K562 (cell line): ENCODE results near the gene LAMP1. TPM values are rescaled to one million over a fixed set of nuclear protein-coding genes. Genes with fewer than 3 reads are reported as not detected.
"Not testable (repeated sequence)": the region's sequence is repeated elsewhere in the genome, so short reads cannot be mapped to it uniquely, and the experiment has no call there.

Experiments
- ATAC-seq: fragments of 200-7000 bp; cut with Tn5 transposase; 3 replicates; pipeline ENCODE4 v1.9.1; 2020; ENCODE audit warnings: moderate library complexity
- BruUV-seq: library from RNA; stranded (reverse); fragments of 400-500 nt; replicated peaks from 2 replicates; lab custom pipeline; 2021; lab: Mats Ljungman, UMichigan
- CTCF ChIA-PET: fragments of 300-600 bp; formaldehyde crosslinking; extraction: SDS; loops from one replicate; lab custom pipeline; 2021; ENCODE audit warnings: low intra/inter-chr PET ratio; lab: Yijun Ruan, JAX
- POLR2A ChIA-PET: fragments of 300-600, 350-650 bp; sonication (Branson Sonifier 250); formaldehyde crosslinking; extraction: SDS; loops from one replicate; lab custom pipeline; 2021; ENCODE audit warnings: antibody characterized with exemption, inconsistent platforms; lab: Yijun Ruan, JAX
- DNase-seq, 4 experiments: peaks; one replicate each; pipeline versions ENCODE4 v3.0.0 to v3.0.0-alpha.2; 2011 to 2018; ENCODE audit warnings: low spot score in 3 of 4, mixed read lengths in 3 of 4; ENCODE audit errors: extremely low read depth in 1 of 4
- FAIRE-seq: peaks from 2 replicates; lab custom pipeline; 2011; peaks lifted over from hg19 to GRCh38; lab: Jason Lieb, UNC
- H2AFZ ChIP-seq: 2 replicates; pipeline ENCODE4 v1.6.0; 2011; ENCODE audit warnings: low read depth, low read length, control low read depth, inconsistent platforms
- H3K27ac ChIP-seq: fragments of 200-600 bp; 3 replicates; pipeline ENCODE4 v1.8.0; 2011; ENCODE audit warnings: low read depth, mild to moderate bottlenecking, control low read depth, inconsistent platforms, low read length, moderate library complexity, mixed read lengths; ENCODE audit errors: extremely low read depth
- H3K27me3 ChIP-seq, 2 experiments: fragments of 300-600 bp in 1 of 2; 2 replicates in 1 of 2; 3 replicates in 1 of 2; pipeline versions ENCODE4 v1.6.0 to v1.8.0; 2011; ENCODE audit warnings: inconsistent platforms in 2 of 2, low read length in 2 of 2, mild to moderate bottlenecking in 1 of 2, mixed read lengths in 1 of 2, moderate library complexity in 1 of 2; ENCODE audit not compliant: control insufficient read depth in 2 of 2, insufficient read depth in 2 of 2
- H3K36me3 ChIP-seq: fragments of 300-600 bp; 3 replicates; pipeline ENCODE4 v1.8.0; 2011; ENCODE audit warnings: mild to moderate bottlenecking, low read length, inconsistent platforms; ENCODE audit not compliant: control insufficient read depth, insufficient read depth
- H3K4me1 ChIP-seq, 2 experiments: fragments of 200-600 bp in 1 of 2; replicated peaks in 1 of 2; 2 replicates in 1 of 2; 3 replicates in 1 of 2; pipeline versions ENCODE4 v1.5.1 to v1.8.0; 2011; ENCODE audit warnings: inconsistent platforms in 2 of 2, low read length in 2 of 2, mild to moderate bottlenecking in 1 of 2, mixed read lengths in 1 of 2, moderate library complexity in 1 of 2; ENCODE audit not compliant: control insufficient read depth in 2 of 2, insufficient read depth in 2 of 2
- H3K4me2 ChIP-seq: 2 replicates; pipeline ENCODE4 v1.6.1; 2011; ENCODE audit warnings: low read length, control low read depth, inconsistent platforms, mixed read lengths; ENCODE audit not compliant: insufficient read depth
- H3K4me3 ChIP-seq: fragments of 200-600 bp; sonication (generic), shearing (Covaris generic); 2 replicates; pipeline ENCODE4 v1.5.1; 2016; ENCODE audit warnings: control low read depth, inconsistent platforms
- H3K79me2 ChIP-seq: fragments of 200-600 bp; 3 replicates; pipeline ENCODE4 v1.8.0; 2011; ENCODE audit warnings: low read length, inconsistent platforms; ENCODE audit not compliant: control insufficient read depth, insufficient read depth
- H3K9ac ChIP-seq, 2 experiments: 2 replicates each; pipeline versions ENCODE4 v1.6.0 to v1.6.1; 2011; ENCODE audit warnings: low read depth in 2 of 2, low read length in 2 of 2, control low read depth in 1 of 2, inconsistent platforms in 1 of 2, mild to moderate bottlenecking in 1 of 2, mixed read lengths in 1 of 2; ENCODE audit not compliant: insufficient read depth in 1 of 2
- H3K9me1 ChIP-seq: one replicate; pipeline ENCODE4 v1.6.0; 2011; ENCODE audit warnings: inconsistent platforms, mild to moderate bottlenecking, low read length, moderate library complexity; ENCODE audit not compliant: control insufficient read depth, insufficient read depth
- H3K9me3 ChIP-seq: replicated peaks from 2 replicates; pipeline ENCODE4 v1.5.1; 2011; ENCODE audit warnings: low read depth, low read length, inconsistent platforms; ENCODE audit not compliant: control insufficient read depth, insufficient read depth
- H4K20me1 ChIP-seq: replicated peaks from 2 replicates; pipeline ENCODE4 v1.6.1; 2011; ENCODE audit warnings: low read length, inconsistent platforms, mixed read lengths; ENCODE audit not compliant: control insufficient read depth, insufficient read depth
- DDX20 ChIP-seq: fragments of 450-650 bp; IDR thresholded peaks from 2 replicates; pipeline ENCODE4 v1.6.1; 2016; ENCODE audit warnings: missing genetic modification characterization, low read depth, mild to moderate bottlenecking, missing compliant biosample characterization, moderate library complexity
- IRF2 ChIP-seq: sonication (generic); formaldehyde crosslinking; IDR thresholded peaks from 2 replicates; pipeline ENCODE4 v1.8.1; 2022; ENCODE audit warnings: mild to moderate bottlenecking, missing genetic modification reagents
- MYC ChIP-seq, 2 experiments: fragments of 250-450 bp in 1 of 2; sonication (Bioruptor Pico) in 1 of 2; IDR thresholded peaks; 2 replicates each; pipeline versions ENCODE4 v1.5.1 to v1.6.1; 2012 to 2021; ENCODE audit warnings: low read depth in 2 of 2, borderline replicate concordance in 1 of 2, improper control_type of control experiment in 1 of 2, low read length in 1 of 2, mild to moderate bottlenecking in 1 of 2, moderate library complexity in 1 of 2
- PURB ChIP-seq: sonication (generic); formaldehyde crosslinking; IDR thresholded peaks from 2 replicates; pipeline ENCODE4 v1.9.0; 2021; ENCODE audit warnings: low read depth, mild to moderate bottlenecking, missing genetic modification reagents
- SMARCA5 ChIP-seq: fragments of 450-650 bp; IDR thresholded peaks from 2 replicates; pipeline ENCODE4 v1.6.1; 2016
- WGBS: fragments of 100-300 bp; shearing (Covaris generic); methylation state at CpG from one replicate; pipeline ENCODE4 v1.1.6; 2016; ENCODE audit warnings: low coverage, mixed read lengths; ENCODE audit not compliant: insufficient coverage; ENCODE audit errors: missing lambda C conversion rate; 5-methylcytosine and 5-hydroxymethylcytosine counted together
- in situ Hi-C: fragments of 300-500 bp; cut with MboI; formaldehyde crosslinking; loops from 4 replicates; pipeline ENCODE4 v1.15.0; 2018; ENCODE audit warnings: inconsistent platforms, mixed read lengths
- intact Hi-C: fragments of 100-400 bp; cut with micrococcal nuclease; formaldehyde crosslinking; loops from 2 replicates; pipeline ENCODE4 v1.14.2; 2022
- polyA plus RNA-seq, 8 experiments: library from polyadenylated mRNA; depleted of rRNA in 4 of 8; stranded (reverse) in 5 of 8; unstranded in 3 of 8; fragments of >200 nt; fragmentation: Nextera tagmentation in 2 of 8; fragmentation: Illumina TruSeq in 1 of 8; extraction: Ambion mirVana in 2 of 8; extraction: Trizol in 1 of 8; gene quantifications; 2 replicates each; pipeline versions ENCODE4 v1.2.1 to v1.2.3, GENCODE V29; 2011 to 2014; ENCODE audit warnings: inconsistent platforms in 1 of 8, missing spikeins in 1 of 8
- total RNA-seq, 7 experiments: library from RNA; depleted of rRNA in 6 of 7; stranded (reverse); fragments of >200 nt in 6 of 7; fragmentation: Illumina TruSeq in 2 of 7; extraction: Trizol in 2 of 7; gene quantifications; 2 replicates each; pipeline versions ENCODE4 v1.2.1 to v1.2.3, GENCODE V29; 2011 to 2021; ENCODE audit warnings: low replicate concordance in 1 of 7
- TF ChIP-seq, protein P1 (sequence below): IDR thresholded peaks from 3 replicates; pipeline ENCODE4 v1.6.1; 2011; ENCODE audit warnings: borderline replicate concordance, mild to moderate bottlenecking; ENCODE audit not compliant: insufficient read length, insufficient read depth
- TF ChIP-seq, protein P2 (sequence below): sonication (generic); IDR thresholded peaks from 2 replicates; pipeline ENCODE4 v1.6.1; 2016

The LAMP1 gene
- total and polyA plus RNA-seq, 9 of the 15 experiments (the other 6 are each of a cell fraction or from before 2014, with no cell fraction given): 2.2 to 70.1 (median 30.5) TPM

GRCh38 chr13:113367771-113368170 lies 70.7 kb downstream of the LAMP1 start:
- ATAC-seq (no peak), DNase-seq (no peak), FAIRE-seq (no peak)
- intact Hi-C loops: no loop called here
- peaks cover 8% of the 10 kb centered on the region; the same call in 2 of the 3 replicates for H3K79me2 ChIP-seq
- WGBS: 32% methylated on average over 3 of the region's 6 CpGs
- no peak for TF ChIP-seq IRF2 (CRISPR knock-in tag)
- TF ChIP-seq, protein P1, sequence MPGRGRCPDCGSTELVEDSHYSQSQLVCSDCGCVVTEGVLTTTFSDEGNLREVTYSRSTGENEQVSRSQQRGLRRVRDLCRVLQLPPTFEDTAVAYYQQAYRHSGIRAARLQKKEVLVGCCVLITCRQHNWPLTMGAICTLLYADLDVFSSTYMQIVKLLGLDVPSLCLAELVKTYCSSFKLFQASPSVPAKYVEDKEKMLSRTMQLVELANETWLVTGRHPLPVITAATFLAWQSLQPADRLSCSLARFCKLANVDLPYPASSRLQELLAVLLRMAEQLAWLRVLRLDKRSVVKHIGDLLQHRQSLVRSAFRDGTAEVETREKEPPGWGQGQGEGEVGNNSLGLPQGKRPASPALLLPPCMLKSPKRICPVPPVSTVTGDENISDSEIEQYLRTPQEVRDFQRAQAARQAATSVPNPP: no peak
- TF ChIP-seq DDX20: no peak
- no peak for TF ChIP-seq MYC (IDR thresholded peaks at IDR 0.05; ENCODE audit: low read depth, low read length)
- TF ChIP-seq MYC (CRISPR knock-in tag; IDR thresholded peaks at IDR 0.05; ENCODE audit: borderline replicate concordance, low read depth): no peak
- TF ChIP-seq PURB (CRISPR knock-in tag): no peak
- TF ChIP-seq, protein P2, sequence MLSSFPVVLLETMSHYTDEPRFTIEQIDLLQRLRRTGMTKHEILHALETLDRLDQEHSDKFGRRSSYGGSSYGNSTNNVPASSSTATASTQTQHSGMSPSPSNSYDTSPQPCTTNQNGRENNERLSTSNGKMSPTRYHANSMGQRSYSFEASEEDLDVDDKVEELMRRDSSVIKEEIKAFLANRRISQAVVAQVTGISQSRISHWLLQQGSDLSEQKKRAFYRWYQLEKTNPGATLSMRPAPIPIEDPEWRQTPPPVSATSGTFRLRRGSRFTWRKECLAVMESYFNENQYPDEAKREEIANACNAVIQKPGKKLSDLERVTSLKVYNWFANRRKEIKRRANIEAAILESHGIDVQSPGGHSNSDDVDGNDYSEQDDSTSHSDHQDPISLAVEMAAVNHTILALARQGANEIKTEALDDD: peak; percentile 46; the same call in 1 of the 2 replicates
- TF ChIP-seq SMARCA5: no peak
- CTCF ChIA-PET: no interaction called here
- BruUV-seq: no TSS peak
- no peaks in the 10 kb centered on the region for H3K9me1 ChIP-seq
- H3K27ac ChIP-seq: no peak overlapping the region
- H3K4me1 ChIP-seq: peaks cover 0 to 37% of the 10 kb centered on the region in 2 experiments; a peak in 3 of 5 replicates
- H3K4me2 ChIP-seq: no peak overlapping the region
- in situ Hi-C loops: no loop called here
- no peak overlapping the region for H2AFZ ChIP-seq
- H3K36me3 ChIP-seq: no peaks in the 10 kb centered on the region
- no peak overlapping the region for H3K4me3 ChIP-seq
- H3K27me3 ChIP-seq: no peaks in the 10 kb centered on the region
- no peaks in the 10 kb centered on the region for H3K9me3 ChIP-seq
- no peaks in the 10 kb centered on the region for H4K20me1 ChIP-seq
- H3K9ac ChIP-seq: no peak overlapping the region
- POLR2A ChIA-PET: no interaction called here

DNA sequence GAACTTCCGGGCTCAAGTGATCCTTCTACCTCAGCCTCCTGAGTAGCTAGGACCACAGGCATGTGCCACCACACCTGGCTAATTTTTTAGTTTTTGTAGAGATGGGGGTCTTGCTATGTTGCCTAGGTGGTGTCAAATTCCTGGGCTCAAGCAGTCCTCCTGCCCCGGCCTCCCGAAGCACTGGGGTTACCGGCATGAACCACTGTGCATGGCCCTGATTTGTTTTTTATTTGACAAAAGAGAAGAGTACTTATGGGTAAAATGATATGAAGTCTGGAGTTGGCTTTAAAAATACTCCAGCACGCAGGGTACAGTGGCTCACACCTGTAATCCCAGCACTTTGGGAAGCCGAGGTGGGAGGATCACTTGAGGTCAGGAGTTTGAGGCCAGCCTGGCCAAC lies 71.3 kb downstream of the LAMP1 start:
- H3K9me3 ChIP-seq, in situ Hi-C loops, H3K9me1 ChIP-seq, H2AFZ ChIP-seq, H3K36me3 ChIP-seq, CTCF ChIA-PET, H3K27me3 ChIP-seq, H3K9ac ChIP-seq, H3K4me2 ChIP-seq, H3K79me2 ChIP-seq, H4K20me1 ChIP-seq, FAIRE-seq, H3K27ac ChIP-seq, H3K4me3 ChIP-seq, ATAC-seq, BruUV-seq, POLR2A ChIA-PET, intact Hi-C loops, DNase-seq: not testable (repeated sequence)
- 67% methylated on average over 6 of the region's 6 CpGs for WGBS
- peaks cover 0 to 31% of the 10 kb centered on the region in 2 experiments; a peak in 3 of 5 replicates for H3K4me1 ChIP-seq
